GM04504 (cell line): ENCODE results near the gene SLC12A7.

ENCODE experiments used
- DNase-seq: peaks from one replicate; pipeline ENCODE4 v3.0.0-alpha.2; 2012; ENCODE audit warnings: low read depth

The SLC12A7 gene

GRCh38 chr5:1050423-1051365, 61.2 kb downstream of the SLC12A7 start:
- no peak for DNase-seq

DNA sequence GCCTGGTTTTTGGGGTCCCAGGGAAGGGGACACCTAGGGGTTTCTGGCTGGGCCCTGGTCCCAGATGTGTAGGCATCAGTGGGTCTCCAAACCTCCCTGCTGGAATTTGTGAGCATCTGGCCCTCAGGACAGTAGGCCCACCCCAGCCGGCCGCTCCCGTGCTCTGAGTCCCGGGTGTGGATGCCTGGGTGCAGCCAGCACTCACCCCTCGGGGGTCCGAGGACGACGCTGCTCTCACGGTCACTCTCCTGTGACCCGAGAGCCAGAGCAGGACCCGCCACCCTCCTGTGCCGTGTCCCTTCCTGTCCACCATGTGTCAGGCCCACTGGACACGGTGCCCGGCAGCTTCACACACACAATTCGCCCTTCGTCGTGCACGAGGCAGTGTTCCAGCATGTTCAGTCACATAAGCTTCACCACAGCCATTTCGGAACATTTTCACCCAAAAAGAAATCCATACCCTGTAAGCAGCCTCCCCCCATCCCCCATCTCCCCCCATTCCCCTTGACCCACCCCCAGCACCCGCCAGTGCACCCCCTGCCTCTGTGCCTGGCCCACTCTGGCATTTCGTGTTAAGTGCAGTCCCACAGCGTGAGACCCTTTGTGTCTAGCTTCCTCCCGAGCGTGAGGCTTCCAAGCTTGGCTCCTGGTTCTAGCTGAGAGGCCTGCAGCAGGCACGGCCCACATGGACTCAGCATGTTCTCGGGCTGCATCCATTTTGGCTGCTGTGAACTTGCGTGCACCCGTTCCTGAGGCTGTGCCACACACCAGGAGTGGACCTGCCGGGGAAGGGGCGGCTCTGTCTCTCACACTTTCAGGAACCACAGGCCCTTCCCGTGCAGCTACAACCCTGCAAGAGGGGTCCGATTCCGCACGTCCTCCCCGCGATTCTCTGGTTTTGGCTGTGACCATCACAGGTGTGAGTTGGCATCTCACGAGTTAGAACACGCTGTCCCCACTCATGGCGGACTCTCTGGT, 62.7 kb downstream of the SLC12A7 start:
- DNase-seq, result no peak

DNA sequence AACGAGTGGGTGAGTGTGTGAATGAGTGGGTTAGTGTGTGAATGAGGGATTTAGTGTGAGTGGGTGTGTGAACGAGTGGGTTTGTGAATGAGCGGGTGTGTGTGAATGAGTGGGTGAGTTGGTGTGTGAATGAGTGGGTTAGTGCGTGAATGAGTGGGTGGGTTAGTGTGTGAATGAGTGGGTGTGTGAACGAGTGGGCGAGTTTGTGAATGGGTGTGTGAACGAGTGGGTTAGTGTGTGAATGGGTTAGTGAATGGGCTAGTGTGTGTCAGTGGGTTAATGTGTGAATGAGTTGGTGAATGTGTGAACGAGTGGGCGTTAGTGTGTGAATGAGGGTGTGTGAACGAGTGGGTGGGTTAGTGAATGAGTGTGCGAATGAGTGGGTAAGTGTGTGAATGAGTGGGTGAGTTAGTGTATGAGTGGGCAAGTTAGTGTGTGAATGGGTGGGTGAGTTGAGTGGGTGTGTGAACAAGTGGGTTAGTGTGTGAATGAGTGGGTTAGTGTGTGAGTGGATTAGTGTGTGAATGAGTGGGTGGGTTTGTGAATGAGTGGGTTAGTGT, 63.6 kb downstream of the SLC12A7 start:
- DNase-seq, result no peak

- no peak for DNase-seq
Observed at GRCh38 chr5:1047332-1047965, 64.4 kb downstream of the SLC12A7 start.

- no peak for DNase-seq
Observed at GRCh38 chr5:1045960-1046560, 65.8 kb downstream of the SLC12A7 start.

DNA sequence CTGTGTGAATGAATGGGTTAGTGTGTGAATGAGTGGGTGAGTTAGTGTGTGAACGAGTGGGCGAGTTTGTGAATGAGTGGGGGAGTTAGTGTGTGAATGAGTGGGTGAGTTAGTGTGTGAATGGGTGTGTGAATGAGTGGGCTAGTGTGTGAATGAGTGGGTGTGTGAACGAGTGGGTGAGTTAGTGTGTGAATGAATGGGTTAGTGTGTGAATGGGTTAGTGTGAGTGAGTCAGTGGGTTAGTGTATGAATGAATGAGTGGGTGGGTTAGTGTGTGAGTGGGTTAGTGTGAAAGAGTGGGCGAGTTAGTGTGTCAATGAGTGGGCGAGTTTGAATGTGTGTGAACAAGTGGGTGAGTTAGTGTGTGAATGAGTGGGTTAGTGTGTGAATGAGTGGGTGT, 67.7 kb downstream of the SLC12A7 start:
- DNase-seq, result no peak

- DNase-seq, result no peak
Observed at GRCh38 chr5:1043327-1043726, 68.5 kb downstream of the SLC12A7 start.

GRCh38 chr5:1042626-1043025, 69.2 kb downstream of the SLC12A7 start:
- no peak for DNase-seq

DNA sequence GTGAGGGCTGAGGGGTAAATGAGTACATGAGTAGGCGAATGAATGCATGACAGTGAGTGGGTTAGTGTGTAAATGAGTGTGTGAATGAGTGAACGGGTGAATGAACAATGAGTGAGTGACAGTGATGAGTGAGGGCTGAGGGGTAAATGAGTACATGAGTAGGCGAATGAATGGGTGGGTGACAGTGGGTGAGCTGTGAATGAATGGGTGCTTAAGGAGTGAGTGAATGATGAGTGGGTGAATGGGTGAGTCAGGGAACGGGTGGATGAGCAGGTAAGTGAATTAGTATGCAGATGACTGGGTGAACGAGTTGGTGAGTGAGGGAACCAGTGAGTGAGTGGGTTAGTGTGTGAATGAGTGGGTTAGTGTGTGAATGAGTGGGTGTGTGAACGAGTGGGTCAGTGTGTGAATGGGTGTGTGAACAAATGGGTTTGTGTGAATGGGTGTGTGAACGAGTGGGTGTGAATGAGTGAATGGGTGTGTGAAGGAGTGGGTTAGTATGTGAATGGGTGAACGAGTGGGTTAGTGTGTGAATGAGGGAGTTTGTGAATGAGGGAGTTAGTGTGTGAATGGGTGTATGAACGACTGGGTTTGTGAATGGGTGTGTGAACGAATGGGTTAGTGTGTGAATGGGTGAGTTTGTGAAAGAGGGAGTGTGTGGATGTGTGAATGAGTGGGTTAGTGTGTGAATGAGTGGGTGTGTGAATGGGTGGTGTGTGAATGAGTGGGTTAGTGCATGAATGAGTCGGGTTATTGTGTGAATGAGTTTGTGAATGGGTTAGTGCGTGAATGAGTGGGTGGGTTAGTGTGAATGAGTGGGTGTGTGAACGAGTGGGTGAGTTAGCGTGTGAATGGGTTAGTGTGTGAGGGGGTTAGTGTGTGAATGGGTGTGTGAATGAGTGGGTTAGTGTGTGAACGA, 70.4 kb downstream of the SLC12A7 start:
- DNase-seq, result no peak

GRCh38 chr5:1040571-1040970, 71.3 kb downstream of the SLC12A7 start:
- no peak for DNase-seq

DNA sequence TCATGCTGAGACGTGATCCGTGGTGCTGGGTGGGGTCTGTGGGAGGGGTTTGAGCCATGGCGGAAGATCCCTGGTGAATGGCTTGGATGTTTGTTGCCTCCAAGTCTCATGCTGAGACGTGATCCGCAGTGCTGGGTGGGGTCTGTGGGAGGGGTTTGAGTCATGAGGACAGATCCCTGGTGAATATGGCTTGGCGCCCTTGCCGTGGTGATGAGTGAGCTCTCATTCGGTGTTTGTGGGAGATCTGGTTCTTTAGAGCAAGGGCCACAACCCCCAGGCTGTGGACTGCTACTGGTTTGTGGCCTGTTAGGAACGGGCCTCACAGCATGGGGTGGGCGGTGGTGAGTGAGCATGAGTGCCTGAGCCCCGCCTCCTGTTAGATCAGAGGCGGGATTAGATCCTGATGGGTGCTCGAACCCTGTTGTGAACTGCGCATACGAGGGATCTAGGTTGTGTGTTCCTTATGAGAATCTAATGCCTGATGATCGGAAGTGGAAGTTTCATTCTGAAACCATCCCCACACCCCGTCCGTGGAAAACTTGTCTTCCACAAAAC, 72.1 kb downstream of the SLC12A7 start:
- no peak for DNase-seq

DNA sequence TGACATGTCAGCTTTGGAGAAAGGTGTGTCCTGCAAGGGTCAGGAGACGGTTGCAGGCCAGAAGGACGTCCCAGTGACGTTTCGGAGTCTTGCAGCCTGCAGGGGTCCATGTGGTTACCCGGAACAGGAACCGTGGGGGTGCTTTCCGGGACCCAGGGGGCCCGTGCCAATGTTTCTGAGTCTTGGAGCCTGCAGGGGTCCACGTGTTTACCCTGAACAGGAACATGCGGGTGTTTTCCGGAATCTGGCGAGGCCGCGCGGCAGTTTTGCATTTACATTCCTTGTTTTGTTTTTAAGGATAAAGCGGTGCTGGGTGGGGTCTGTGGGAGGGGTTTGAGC, 72.7 kb downstream of the SLC12A7 start:
- DNase-seq, result no peak

- no peak for DNase-seq
Observed at GRCh38 chr5:1038417-1039209, 73.2 kb downstream of the SLC12A7 start.

GRCh38 chr5:1037671-1038416, 74.0 kb downstream of the SLC12A7 start:
- DNase-seq, result no peak

- DNase-seq, result no peak
Observed at GRCh38 chr5:1037123-1037670, 74.7 kb downstream of the SLC12A7 start.

GRCh38 chr5:1036504-1037122, 75.2 kb downstream of the SLC12A7 start:
- DNase-seq, result no peak

DNA sequence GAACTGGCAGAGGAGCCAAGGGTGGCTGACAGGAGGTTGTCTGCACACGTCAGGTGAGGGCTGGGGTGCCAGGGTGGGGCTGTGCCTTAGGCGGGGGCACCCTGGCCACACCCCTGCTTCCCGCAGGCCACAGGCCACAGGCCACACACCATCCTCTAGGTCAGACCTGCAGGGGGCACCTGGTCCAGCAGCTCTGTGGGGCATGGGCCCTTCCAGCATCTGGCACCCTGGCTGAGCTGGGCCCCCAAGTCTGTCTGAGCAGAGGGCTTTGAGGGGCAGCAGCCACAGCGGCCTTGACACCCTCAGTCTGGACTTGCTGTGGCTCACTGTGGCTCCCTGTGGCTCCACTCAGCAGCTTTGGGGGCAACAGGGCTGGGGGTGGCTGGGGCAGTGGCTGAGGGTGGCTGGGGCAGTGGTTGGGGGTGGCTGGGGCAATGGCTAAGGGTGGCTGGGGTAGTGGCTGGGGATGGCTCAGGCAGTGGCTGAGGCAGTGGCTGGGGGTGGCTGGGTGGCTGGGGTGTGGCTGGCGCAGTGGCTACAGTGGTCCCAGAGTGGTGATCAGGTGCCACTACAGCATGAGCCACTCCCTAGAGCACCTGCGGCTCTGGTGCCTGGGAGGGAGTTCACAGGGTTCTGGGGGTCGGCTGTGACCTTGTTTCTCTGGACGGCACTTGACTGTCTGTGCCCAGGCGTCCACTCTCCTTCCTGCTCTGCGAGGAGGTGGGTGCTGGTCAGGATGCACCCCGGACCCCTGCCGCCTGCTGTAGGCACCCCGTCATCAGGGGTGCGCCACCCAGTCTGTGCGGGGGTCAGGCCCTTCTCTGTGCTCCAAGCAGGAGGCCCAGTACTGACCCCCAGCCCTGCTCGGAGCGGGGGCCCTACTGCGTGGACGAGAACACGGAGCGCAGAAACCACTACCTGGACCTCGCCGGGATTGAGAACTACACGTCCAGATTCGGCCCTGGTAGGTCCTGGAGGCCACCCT, 76.2 kb downstream of the SLC12A7 start:
- no peak for DNase-seq
